Prostate gland (tissue), 2 donors: ENCODE data around the gene FAM229A.

ENCODE experiments used
- POLR2A ChIP-seq: fragments of 450-650 bp; IDR thresholded peaks from one replicate; pipeline ENCODE4 v1.6.1; 2016; ENCODE audit warnings: antibody characterized with exemption, mild to moderate bottlenecking
- TF ChIP-seq, protein P1 (sequence below), 4 experiments: fragments of 200-600 bp in 2 of 4; fragments of 450-650 bp in 2 of 4; sonication (generic) in 2 of 4; IDR thresholded peaks; 1 replicate in 3 of 4; 2 replicates in 1 of 4; pipeline ENCODE4 v1.5.1; 2016 to 2019; ENCODE audit warnings: antibody characterized with exemption in 4 of 4, mild to moderate bottlenecking in 2 of 4, moderate library complexity in 2 of 4

DNA sequence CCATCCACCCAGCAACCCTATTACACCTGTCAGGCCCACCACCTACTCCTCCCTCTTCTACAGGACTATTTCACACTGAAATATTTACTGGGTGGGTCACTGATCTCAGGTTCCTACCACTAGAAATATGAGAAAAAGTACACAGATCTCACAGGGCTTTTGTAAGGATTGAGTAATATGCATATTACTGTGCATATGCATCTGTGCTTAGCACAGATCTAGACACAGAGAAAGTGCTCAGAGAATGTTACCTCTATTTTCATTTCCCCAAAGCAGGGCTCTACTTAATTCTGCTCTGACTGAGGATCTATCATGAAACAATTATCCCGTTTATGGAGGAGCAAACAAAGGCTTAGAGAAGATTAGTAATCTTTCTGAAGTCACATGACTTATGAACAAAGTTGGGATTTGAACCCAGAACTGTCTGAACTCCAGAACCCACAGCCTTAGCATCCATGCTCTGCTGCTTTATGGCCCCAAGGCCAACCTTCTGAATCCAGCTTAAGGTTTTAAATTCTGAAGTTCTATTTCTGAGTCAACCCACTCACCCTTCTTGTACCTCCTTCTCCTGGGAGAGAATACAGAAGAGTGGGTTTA is 11.8 kb upstream of the FAM229A start:
- TF ChIP-seq, protein P1, sequence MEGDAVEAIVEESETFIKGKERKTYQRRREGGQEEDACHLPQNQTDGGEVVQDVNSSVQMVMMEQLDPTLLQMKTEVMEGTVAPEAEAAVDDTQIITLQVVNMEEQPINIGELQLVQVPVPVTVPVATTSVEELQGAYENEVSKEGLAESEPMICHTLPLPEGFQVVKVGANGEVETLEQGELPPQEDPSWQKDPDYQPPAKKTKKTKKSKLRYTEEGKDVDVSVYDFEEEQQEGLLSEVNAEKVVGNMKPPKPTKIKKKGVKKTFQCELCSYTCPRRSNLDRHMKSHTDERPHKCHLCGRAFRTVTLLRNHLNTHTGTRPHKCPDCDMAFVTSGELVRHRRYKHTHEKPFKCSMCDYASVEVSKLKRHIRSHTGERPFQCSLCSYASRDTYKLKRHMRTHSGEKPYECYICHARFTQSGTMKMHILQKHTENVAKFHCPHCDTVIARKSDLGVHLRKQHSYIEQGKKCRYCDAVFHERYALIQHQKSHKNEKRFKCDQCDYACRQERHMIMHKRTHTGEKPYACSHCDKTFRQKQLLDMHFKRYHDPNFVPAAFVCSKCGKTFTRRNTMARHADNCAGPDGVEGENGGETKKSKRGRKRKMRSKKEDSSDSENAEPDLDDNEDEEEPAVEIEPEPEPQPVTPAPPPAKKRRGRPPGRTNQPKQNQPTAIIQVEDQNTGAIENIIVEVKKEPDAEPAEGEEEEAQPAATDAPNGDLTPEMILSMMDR (IDR thresholded peaks at IDR 0.05), result no peak
- TF ChIP-seq POLR2A, result no peak
